Activated CD4-positive, CD25-positive, alpha-beta regulatory T cell (primary cell): ENCODE results near the gene TNNI3K.

ENCODE experiments used
- DNase-seq, 4 experiments: peaks; one replicate each; lab custom pipeline; 2025; lab: John Stamatoyannopoulos, UW

TNNI3K gene

DNA sequence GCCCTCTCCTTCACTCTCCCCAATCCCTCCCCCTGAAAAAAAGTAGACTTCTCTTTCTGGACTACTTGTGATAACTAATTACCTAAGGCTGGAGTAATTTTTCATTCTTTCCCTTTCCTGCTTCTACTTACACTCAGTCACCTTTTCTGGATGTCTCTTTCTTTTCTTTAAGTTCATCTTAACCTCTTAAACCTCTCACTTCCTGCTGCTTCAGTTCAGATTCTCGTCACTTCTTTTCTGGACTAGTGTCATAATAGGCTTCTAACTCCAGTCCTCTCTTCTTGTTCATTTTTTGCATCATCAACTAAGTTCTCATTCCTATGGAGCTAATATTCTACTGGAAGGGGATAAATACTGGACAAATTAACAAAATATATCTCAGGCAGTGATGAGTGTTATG is 201.8 kb downstream of the TNNI3K start:
- DNase-seq: no peak

DNA sequence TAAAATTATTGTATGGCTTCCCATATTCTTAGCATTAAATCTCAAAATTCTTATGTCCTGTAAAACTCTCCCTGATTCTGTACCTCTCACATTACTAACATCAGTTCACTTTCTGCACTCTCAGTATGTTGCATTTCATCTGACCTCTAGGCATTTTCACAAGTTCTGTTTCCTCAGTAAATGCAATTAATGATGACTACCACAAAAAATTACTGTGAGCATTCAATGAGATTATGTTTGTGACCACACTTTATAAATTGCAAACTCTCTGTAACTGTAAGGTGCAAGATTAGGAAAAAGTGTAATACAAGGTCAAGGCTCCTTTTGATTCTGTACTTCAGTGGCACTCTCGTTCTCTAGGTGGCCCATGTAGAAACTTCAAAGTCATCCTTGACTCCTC is 216.8 kb downstream of the TNNI3K start:
- no peak for DNase-seq

- no peak for DNase-seq
Measured at GRCh38 chr1:74453277-74453676, 218.1 kb downstream of the TNNI3K start.

- DNase-seq: no peak
Measured at GRCh38 chr1:74455390-74455789, 220.2 kb downstream of the TNNI3K start.

- no peak for DNase-seq
Measured at GRCh38 chr1:74457253-74457652, 222.1 kb downstream of the TNNI3K start.

- no peak for DNase-seq
Measured at GRCh38 chr1:74463333-74463988, 228.3 kb downstream of the TNNI3K start.

DNA sequence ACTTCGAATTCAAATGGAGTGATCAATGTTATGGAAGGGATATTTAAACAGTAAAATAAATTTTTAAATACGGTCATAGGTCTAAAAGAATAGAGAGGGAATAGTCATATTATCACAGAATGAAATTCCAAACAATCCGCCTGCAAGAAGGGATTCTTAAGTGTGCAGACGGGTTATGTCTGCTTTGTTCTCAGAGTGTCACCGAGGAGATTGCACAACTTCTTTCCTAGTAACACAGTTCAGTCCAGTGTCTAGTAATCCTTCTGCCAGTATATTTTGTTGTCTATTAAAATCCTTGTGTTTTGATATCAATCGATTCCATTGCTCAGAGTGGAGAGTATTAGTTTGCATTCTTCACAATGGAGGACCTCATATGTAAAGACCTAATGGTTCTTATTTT is 228.8 kb downstream of the TNNI3K start:
- DNase-seq: no peak

DNA sequence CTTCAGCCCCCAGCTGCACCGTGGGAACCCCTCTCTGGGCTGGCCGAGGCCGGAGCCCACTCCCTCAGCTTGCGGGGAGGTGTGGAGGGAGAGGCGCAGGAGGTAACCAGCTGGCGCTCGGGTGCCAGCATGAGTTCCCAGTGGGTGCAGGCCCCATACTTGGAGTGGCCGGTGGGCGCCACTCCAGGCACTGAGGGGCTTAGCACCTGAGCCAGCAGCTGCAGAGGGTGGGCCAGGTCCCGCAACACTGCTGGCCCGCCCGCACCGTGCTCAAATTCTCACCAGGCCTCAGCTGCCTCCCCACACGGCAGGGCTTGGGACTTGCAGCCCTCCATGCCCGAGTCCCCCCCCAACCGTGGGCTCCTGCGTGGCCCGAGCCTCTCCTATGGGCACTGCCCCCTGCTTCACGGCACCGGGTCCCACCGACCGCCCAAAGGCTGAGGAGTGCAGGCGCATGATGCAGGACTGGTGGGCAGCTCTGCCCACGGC is 230.1 kb downstream of the TNNI3K start:
- no peak for DNase-seq

- DNase-seq: no peak
Measured at GRCh38 chr1:74467786-74468377, 232.7 kb downstream of the TNNI3K start.

DNA sequence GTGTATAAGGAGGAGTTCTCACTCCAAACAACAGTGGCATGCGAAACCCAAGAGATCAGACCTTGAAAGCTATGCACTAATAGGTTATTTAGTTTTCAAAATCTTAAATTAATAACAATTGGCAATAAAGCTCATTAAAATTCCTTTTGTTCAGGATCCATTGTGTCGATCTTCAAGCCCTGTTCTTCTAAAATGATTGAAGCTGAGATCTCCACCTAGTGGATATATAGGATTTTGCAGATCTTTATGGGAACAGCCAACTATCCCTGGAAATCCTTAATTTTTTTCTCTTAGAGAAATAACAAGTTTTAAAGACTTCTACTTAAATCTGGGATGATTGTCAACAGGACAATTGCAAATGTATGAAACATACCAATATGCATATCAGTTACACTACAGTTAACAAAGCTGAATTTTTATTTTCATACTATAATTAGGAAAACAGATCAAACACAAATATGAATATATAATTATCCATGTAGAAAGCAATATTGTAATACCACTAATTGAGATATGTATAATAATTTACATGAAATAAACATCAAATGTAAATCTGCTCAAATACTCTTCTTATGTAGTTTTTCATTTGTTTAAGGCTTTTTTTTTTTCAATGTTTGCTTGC is 233.9 kb downstream of the TNNI3K start:
- DNase-seq: no peak

DNA sequence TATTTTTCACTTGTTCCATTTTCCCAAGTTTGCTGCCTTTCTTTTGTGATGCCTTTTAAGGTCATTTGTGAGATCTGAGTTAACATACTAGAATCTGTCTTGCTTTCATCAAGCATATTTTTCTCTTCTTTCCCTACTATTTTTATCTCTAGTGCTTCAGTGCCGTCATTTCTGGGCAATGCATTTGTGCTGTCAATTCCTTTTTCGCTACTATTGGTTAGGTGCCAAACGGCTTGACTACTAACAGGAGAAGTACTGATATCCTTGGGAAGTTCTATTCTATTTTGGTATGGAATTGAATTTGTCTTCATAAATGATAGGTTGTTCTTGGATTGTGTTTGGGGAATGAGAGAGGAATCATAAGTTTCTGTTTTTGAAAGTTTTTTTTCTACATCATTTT is 235.1 kb downstream of the TNNI3K start:
- DNase-seq: no peak

- no peak for DNase-seq
Measured at GRCh38 chr1:74470936-74471335, 235.7 kb downstream of the TNNI3K start.

DNA sequence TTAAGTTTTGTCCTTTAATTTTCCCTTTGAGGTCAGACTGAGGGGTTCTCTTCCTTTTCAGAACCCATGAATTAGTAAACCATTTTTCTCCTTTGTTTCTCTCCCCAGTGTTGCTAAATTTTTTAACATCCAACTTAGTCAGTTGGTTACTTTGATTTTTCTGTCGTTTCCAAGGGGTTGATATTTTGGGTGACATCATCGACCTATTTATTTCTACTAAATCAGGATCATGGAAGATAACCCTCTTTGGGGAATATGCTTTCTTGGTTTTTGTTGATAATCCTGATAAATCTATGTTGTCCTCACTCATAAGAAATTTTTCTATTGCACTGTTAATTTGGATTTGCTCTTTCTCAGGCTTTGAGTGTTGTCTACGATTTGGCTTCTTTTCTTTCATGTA is 236.3 kb downstream of the TNNI3K start:
- no peak for DNase-seq

DNA sequence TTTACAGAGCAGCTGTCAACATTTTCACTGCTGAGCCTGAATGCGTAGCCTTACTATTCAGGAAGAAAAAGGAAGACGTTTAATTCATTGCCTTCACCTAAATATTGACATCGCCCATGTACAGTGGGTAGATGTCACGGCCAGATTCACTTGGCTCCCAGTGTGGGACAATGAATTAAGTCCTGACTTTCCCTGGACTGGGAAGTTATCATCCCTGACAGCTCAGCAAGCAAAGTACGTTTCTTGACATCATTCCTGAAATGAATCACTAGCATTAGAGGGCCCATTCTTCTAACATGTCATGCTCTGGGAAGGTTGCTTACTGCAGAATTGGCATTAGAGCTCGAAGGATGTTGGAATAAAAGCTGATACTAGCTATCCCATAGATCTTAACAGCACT is 239.4 kb downstream of the TNNI3K start:
- no peak for DNase-seq

- DNase-seq: no peak
Measured at GRCh38 chr1:74478979-74479378, 243.8 kb downstream of the TNNI3K start.

- DNase-seq: no peak
Measured at GRCh38 chr1:74480068-74480467, 244.9 kb downstream of the TNNI3K start.

DNA sequence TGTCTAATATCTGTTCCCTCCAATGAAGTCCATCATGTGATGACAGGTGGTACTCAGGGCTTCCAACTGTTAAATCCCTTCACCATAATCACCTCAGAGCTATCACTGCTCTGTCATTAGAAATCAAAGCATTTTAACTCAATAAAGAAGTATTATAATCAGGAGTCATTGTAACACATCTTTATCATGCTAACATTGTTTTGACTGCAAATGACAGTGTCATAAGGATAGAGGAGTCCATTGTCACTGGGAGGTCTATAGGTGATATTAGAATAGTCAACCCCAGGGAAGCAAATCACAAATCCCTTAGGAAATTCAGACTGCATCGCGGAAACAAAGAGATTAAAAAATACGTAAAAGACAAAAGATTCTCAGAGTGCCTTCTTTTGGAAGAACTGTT is 246.4 kb downstream of the TNNI3K start:
- no peak for DNase-seq

DNA sequence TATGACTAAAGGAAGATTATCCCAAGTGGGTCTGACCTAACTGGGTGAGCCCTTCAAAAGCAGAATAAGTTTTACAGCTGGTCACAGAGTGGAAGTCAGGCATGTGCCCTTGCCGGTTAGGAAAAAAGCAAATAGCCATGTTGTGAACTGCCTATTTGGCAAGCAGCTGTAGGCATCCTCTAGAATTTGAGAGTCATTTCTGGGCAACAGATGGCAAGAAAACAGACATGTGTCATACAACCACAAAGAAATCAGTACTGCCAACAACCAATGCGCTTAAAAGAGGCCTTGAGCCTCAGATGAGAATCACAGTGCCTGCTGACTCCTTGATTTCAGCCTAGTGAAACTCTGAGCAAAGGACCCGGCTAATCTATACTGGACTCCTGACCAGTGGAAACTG is 250.4 kb downstream of the TNNI3K start:
- DNase-seq: no peak

DNA sequence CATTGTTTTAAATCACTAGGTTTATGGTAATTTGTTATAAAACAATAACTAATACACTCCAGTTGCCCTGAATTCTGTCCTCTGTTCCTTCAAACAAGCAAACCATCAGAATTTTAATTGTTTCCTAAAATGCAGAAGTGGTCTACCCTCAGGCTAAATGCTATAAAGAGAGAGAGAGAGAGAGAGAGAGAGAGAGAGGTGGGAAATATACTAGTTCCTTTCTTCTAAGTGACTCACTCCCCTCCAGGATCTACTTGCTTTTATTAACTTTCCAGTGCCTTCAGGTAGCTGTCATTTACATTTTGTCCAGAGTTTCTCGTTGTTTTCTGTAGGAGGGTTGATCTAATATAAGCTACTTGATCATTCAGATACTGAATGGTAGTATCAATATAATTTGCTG is 250.8 kb downstream of the TNNI3K start:
- no peak for DNase-seq

DNA sequence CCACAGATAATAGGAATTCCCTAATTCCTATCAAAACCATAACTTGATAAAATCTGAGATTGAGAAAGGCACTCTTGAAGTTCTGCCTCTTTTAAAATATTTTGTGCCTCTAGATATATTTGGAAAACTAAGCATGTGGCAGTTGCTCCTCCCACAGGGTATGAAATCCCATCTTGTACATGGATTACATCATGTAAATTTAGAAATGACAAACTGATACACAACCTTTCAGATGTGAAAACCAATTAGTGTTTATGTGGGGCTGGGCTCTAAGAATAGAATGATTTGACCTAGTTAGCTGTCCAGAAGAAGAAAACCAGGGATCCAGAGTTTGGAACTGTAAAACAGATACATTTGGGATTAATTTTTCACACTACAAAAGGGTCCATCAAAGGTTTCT is 261.5 kb downstream of the TNNI3K start:
- no peak for DNase-seq

- DNase-seq: no peak
Measured at GRCh38 chr1:74498901-74499300, 263.7 kb downstream of the TNNI3K start.

DNA sequence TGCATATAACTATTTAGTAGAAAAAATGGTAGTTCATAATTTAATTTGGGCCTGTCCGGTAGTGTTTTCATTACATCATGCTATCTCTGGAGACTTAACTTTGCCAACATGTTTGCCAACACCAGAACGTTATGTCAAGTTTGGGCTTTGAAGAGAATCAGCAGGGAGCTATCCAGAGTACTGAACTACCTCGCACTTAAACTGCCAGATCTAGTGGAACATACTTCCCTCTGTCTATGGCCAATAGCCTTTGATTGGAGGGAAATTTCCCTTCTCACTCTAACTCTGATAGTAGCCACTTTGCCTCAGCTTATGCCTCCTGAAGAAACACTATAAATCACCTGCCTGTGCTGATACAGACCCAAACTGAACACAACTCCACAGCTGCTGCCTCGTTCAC is 267.2 kb downstream of the TNNI3K start:
- no peak for DNase-seq

- no peak for DNase-seq
Measured at GRCh38 chr1:74502858-74503257, 267.7 kb downstream of the TNNI3K start.
